ENCODE measurements around the gene MAP3K7CL. TPM values are rescaled to one million over a fixed set of nuclear protein-coding genes. Genes with fewer than 3 reads are reported as not detected.

MAP3K7CL gene
- total RNA-seq, 6 donors from 2014 or later, result 3.5 to 9.4 (median 5.9) TPM

GRCh38 chr21:29148530-29148929, 18.1 kb downstream of the MAP3K7CL start:
- H3K9me3 ChIP-seq, result no peaks in the 10 kb centered on the region
- 70 to 85% methylated on average over 5 of the region's 5 CpGs for WGBS, 2 donors
- DNase-seq, result no peak
- H3K27me3 ChIP-seq, result no peaks in the 10 kb centered on the region
- H3K27ac ChIP-seq, result no peak overlapping the region
- TF ChIP-seq POLR2A (IDR thresholded peaks at IDR 0.05) (no peak), POLR2AphosphoS5 (IDR thresholded peaks at IDR 0.05) (no peak), CTCF (IDR thresholded peaks at IDR 0.05) (no peak), EP300 (IDR thresholded peaks at IDR 0.05) (no peak)
- H3K36me3 ChIP-seq, result no peaks in the 10 kb centered on the region
- H3K4me3 ChIP-seq, result no peak overlapping the region
- ATAC-seq (ENCODE audit: low FRiP score in 2 of 2), result no peak
- peaks cover 6 to 10% (median 8%) of the 10 kb centered on the region in 4 donors for H3K4me1 ChIP-seq

GRCh38 chr21:29149808-29150425, 19.5 kb downstream of the MAP3K7CL start:
- no peak overlapping the region for H3K27ac ChIP-seq
- no peaks in the 10 kb centered on the region for H3K9me3 ChIP-seq
- DNase-seq (no peak), ATAC-seq (ENCODE audit: low FRiP score in 2 of 2) (no peak)
- peaks cover 6 to 10% (median 7%) of the 10 kb centered on the region in 4 donors for H3K4me1 ChIP-seq
- H3K27me3 ChIP-seq, result no peaks in the 10 kb centered on the region
- WGBS, 2 donors, result 53 to 92% methylated on average over 3 of the region's 3 CpGs
- TF ChIP-seq CTCF (IDR thresholded peaks at IDR 0.05) (no peak), POLR2AphosphoS5 (IDR thresholded peaks at IDR 0.05) (no peak), POLR2A (IDR thresholded peaks at IDR 0.05) (no peak), EP300 (IDR thresholded peaks at IDR 0.05) (no peak)
- H3K36me3 ChIP-seq, result no peaks in the 10 kb centered on the region
- H3K4me3 ChIP-seq, result no peak overlapping the region

DNA sequence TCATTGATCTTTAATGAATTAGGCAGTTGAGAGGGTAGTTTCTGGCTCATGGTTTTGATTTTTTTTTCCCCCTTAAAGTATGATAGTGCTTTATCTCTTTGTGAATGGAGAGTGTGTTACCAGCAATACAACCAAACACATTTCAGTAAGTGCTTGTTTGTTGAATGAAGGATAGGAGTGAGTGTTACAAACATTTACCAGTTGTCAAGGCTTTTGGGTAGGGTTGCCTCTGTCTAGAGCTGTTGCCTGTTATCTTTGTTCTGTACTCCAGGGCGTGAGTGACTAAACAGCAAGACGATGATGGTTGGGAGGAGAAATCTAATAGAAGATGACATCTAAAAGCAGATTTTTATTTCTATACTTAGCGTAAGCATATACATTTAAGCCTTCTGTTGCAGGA, 21.5 kb downstream of the MAP3K7CL start:
- Histone ChIP-seq H3K9me3 (no peaks in the 10 kb centered on the region), H3K36me3 (no peaks in the 10 kb centered on the region), H3K27me3 (no peaks in the 10 kb centered on the region), H3K4me1 (peaks cover 0 to 4% (median 0%) of the 10 kb centered on the region in 4 donors), H3K27ac (no peak overlapping the region), H3K4me3 (no peak overlapping the region)
- DNase-seq, result no peak
- ATAC-seq (ENCODE audit: low FRiP score in 2 of 2), result no peak
- TF ChIP-seq POLR2A (IDR thresholded peaks at IDR 0.05) (no peak), EP300 (IDR thresholded peaks at IDR 0.05) (no peak), POLR2AphosphoS5 (IDR thresholded peaks at IDR 0.05) (no peak), CTCF (IDR thresholded peaks at IDR 0.05) (no peak)
- WGBS, 2 donors, result 79 to 81% methylated on average over 3 of the region's 3 CpGs

DNA sequence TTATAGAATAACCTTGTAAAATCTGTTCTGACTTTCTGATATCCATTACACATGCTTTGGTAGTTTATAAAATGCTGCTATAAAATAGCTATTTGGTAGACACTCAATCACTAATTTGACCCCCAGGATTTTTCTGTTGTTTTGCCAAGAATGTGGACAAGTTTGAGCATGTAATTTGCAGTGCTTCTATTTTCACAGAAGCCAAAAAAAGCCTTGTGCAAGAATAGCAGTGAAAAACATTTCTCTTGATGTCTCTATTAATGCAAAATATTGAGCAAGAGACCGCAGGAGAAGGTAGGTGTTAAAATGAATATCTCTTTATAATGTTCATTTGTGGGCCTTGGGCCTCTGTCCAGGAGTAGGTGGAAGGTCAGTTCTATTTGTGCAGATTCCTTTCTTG, 22.5 kb downstream of the MAP3K7CL start:
- Histone ChIP-seq H3K4me1 (peaks cover 0 to 4% (median 0%) of the 10 kb centered on the region in 4 donors), H3K9me3 (no peaks in the 10 kb centered on the region), H3K4me3 (no peak overlapping the region), H3K27ac (no peak overlapping the region), H3K27me3 (no peaks in the 10 kb centered on the region), H3K36me3 (no peaks in the 10 kb centered on the region)
- 77 to 78% methylated on average over 1 of the region's 1 CpG for WGBS, 2 donors
- DNase-seq (no peak), ATAC-seq (ENCODE audit: low FRiP score in 2 of 2) (no peak)
- TF ChIP-seq CTCF (IDR thresholded peaks at IDR 0.05), result no peak
- TF ChIP-seq EP300 (IDR thresholded peaks at IDR 0.05), result no peak
- no peak for TF ChIP-seq POLR2A (IDR thresholded peaks at IDR 0.05)
- no peak for TF ChIP-seq POLR2AphosphoS5 (IDR thresholded peaks at IDR 0.05)

- WGBS, 2 donors, result 92 to 93% methylated on average over 3 of the region's 3 CpGs
- Histone ChIP-seq H3K27me3 (no peaks in the 10 kb centered on the region), H3K4me3 (no peak overlapping the region), H3K27ac (no peak overlapping the region), H3K36me3 (no peaks in the 10 kb centered on the region), H3K9me3 (no peaks in the 10 kb centered on the region), H3K4me1 (no peaks in the 10 kb centered on the region)
- ATAC-seq (ENCODE audit: low FRiP score in 2 of 2) (no peak), DNase-seq (no peak)
- no peak for TF ChIP-seq EP300 (IDR thresholded peaks at IDR 0.05)
- no peak for TF ChIP-seq POLR2AphosphoS5 (IDR thresholded peaks at IDR 0.05)
- TF ChIP-seq POLR2A (IDR thresholded peaks at IDR 0.05), result no peak
- no peak for TF ChIP-seq CTCF (IDR thresholded peaks at IDR 0.05)
These were observed 23.8 kb downstream of the MAP3K7CL start for GRCh38 chr21:29154270-29154669.

All from upper lobe of left lung (tissue), 6 donors.